Stimulated activated CD4-positive, alpha-beta T cell treated with anti-CD3 and anti-CD28 coated beads, Interleukin-2, amount 100 ng/mL, for 48 hours (primary cell): ENCODE data around the gene AP1S3.
"Not testable (repeated sequence)": the region's sequence is repeated elsewhere in the genome, so short reads cannot be mapped to it uniquely, and the experiment has no call there.

Experiments used
- DNase-seq, 2 donors: peaks; one replicate each; pipeline ENCODE4 v3.0.0-alpha.2; 2020

Gene AP1S3

DNA sequence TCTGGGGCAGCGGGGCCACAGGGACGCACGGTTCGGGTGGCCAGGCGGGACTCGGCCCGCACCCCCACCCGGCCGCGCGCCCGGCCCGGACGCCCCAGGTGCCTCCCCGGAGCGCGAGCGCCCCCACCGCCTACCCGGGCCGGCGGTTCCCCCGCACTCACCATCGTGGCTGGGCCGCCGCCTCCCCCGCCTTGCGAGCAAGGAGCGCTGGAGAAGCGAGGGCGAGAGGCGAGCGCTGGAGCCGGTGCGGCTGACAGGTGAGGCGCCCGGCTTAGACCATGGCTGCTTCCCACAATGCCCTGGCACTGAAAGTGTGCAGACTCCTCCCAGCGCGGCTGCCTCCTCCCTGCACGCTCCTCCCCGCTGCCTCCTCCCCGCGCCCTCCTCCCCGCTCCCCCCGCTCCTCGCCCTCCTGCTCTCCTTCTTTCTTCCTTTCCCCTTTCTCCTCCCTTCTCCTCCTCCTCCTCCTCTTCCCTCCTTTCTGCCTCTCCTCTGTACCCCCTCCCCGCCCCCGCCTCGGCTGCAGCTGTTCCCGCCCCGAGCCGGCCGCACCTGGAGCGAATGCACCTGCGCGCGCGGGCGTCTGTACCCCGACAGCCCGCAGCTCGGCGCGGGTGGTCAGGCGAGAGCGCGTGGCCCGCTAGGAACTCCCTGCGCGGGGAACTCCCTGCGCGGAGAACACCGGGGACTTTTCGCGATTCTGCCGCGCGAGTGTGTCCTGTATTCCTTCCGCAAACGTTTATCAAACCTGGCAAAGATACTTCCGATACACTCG lies at the start of gene AP1S3:
TSS of gene AP1S3 (minus strand) at position 296 of the 775 bp plus-strand sequence. CDS start at position 164, 132 bp downstream.
- peak; percentile 54 to 63 for DNase-seq

DNA sequence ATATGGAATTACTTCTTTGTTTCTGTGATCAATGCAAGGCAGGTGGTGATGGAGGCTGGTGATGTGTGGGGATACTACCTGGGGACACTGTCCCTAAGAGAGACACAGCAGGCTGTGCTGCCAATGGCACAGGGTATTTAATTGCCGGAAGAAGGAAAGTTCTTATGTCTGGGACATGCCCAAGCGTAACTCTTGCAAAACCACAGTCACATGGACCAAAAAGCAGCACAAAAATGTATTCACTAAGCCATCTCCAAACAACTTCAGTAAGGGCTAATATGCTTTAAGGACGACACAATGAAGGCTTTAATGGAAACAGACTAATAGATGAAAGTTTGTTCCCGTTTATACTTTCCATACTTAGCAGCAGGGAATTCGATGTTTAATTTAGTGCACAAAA lies 49.7 kb upstream of the AP1S3 start:
- DNase-seq = no peak

DNA sequence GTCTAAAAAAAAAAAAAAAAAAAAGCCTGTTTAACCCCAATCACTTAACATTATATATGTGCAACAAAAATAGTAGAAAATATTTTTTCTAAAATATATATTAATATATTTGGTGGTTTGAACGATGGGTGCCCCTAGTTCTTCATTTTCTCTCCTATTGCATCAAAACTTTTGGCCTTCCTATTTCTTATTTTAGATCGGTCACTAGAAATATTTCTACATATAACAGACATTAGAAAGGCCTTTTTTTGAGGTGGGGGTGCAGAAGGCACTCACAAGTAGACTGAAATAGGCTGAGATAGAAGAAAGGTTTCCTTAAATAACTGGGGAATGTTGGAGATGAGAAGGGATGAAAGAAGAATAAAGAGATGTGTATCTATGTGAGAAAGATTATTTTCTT lies 49.3 kb upstream of the AP1S3 start:
- no peak for DNase-seq

DNA sequence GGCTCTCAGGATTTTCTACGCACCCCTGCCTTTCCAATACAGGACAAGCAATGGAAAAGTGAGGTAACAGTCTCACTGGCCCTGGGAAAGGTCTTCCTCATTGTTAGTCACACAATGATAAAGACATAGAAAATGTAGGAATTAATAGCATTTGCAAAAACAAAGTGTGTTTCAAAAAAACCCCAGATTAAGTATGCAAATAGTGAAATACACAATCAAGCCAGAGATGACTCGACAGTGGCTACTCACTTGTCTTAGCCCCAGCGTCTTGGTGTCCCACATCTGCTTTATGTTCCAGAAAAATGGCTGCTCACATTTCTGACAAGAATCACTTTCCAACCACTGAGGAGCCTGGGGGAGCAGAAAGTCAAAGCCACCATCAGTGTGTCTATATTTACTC lies 47.0 kb upstream of the AP1S3 start:
- DNase-seq = no peak

DNA sequence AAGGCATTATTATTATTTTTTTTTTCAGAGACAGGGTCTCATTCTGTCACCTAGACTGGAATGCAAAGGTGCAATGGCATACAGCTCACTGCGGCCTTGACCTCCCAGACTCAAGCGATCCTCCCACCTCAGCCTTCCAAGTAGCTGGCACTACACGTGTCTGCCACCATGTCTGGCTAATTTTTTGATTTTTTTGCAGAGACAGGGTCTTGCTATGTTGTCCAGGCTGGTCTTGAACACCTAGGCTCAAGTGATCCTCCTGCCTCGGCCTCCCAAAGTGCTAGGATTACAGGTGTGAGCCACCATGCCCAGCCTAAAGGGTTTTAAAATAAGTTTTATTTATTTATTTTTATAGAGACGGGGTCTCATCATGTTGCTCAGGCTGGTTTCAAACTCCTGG lies 45.3 kb upstream of the AP1S3 start:
- no peak for DNase-seq

DNA sequence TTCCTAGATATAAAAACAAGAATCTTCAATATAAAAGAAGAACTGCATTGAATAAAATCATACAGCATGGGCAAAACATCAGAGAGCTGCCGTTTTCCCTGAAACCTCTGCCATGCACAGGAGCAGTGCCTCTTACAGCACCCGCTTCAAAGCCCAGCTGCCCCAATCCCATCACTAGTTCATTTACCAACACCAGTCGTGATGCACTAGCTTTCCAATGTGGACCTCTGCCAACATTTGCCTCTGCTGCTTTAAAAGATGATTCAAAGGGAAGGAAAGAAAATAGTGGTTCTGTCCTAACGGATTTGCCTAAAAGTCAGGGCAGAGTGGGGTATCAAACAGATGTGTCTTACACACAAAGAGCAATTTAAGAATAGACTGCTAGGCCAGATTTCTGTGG lies 43.4 kb upstream of the AP1S3 start:
- no peak for DNase-seq

DNA sequence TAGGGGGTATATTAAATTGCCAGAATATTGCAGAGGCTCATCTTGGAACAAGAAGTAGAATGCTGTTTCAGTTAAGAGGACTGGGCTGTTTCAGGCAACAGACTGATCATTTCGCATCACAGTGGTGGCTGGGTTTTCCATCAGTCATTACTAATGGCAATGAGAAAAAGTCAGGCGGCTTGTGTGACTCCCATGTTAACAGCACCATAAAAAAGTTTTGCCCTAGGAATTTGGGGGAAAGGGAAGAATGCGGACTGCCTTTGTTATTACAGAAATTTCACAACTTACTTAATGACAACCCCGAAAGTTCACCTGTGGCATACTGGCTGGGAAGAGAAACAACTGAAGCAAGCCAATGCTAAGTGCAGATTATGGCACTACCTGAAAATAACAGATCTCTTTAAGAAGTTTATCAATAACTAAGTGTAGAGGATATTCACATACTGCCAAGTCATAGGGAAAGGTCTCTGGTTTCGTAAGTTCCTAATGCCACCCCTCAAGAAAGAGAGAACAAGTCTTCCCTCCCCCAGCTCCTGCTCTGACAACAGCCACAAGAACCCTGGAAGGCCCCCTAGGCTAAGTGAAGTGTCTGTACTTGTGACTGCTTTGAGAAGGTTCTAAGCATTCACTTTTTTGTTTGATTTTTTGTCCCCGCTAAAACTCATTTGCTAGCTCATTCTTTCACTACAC lies 40.5 kb upstream of the AP1S3 start:
- DNase-seq = no peak

DNA sequence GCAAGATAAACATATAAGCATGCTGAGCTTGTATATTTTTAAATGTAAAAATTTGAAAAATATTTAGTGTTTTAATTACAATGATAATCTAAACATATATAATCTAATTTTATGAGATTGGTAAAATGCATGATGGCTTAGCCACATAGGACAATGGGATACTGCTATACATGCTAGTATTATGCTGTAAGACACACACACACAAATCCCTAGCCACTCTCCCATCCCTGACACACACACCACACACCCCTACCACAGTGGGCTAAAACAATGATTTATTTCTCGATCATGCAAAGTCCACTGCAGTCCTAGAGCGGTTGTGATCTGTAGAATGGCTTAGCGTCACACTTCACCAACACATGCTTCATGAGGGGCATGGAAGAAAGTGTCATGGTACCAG lies 36.3 kb upstream of the AP1S3 start:
- DNase-seq = no peak

DNA sequence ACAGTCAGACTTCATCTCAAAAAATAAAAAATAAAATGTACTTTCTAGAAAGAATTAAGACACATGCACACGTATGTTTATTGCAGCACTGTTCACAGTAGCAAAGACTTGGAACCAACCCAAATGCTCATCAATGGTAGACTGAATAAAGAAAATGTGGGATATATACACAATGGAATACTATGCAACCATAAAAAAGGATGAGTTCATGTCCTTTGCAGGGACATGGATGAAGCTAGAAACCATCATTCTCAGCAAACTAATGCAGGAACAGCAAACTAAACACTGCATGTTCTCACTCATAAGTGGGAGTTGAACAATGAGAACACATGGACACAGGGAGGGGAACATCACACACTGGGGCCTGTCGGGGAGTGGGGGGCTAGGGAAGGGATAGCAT lies 35.4 kb upstream of the AP1S3 start:
- not testable (repeated sequence) for DNase-seq

DNA sequence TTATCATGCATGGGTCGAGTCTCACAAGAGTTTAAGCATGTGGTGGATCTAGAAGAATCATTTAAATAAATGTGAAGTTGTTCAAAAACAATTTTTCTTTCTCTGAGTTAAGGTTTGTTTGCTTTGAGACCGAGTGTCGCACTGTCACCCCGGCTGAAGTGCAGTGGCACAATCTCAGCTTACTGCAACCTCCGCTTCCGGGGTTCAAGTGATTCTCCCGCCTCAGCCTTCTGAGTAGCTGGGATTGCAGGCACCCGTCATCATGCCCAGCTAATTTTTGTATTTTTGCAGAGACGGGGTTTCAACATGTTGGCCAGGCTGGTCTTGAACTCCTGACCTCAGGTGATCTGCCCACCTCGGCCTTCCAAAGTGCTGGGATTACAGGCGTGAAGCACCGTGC lies 34.3 kb upstream of the AP1S3 start:
- DNase-seq = not testable (repeated sequence)

DNA sequence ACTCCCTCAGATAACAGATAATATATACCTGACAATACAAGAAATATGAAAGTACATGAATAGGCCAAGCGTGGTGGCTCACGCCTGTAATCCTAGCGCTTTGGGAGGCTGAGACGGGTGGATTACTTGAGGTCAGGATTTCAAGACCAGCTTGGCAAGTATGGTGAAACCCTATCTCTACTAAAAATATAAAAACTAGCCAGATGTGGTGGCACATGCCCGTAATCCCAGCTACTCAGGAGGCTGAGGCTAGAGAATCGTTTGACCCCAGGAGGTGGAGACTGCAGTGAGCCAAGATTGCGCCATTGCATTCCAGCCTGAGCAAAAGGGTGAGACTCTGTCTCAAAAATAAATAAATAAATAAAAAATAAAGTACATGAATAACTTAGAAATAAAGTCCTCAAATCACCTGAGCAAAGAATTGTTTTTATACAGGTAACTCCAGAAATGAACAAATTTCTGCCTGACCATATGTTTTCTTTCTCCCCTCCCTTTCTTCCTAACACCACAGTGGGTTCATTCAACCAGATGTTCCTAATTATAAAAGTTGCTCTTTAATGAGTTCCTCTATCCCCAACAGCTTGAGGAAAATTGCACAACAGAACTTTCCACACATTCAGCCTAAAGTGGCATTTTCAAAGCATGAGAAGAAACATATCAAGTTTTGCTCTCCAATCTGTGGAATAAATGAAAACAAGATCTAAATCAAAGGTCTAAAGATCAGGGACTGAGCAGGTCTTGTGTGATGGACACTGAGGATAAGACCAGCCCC lies 33.6 kb upstream of the AP1S3 start:
- no peak for DNase-seq

DNA sequence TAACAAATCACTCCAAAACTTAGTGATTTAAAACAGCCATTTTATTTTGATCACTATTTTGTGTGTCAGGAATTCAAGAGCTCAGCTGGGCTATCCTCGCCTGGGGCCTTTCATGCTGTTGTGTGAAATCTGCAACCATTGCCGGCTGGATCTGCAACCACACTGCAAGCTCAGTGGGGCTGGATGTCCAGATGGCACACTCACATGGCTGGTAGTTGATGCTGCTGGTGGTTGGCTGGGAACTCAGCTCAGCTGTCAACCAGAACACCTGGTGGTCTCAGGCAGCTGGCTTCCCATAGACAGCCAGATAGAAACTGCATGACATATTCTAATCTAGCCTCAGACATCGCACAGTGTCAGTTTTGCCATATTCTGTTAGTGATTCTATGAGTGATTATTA lies 30.6 kb upstream of the AP1S3 start:
- DNase-seq = no peak

DNA sequence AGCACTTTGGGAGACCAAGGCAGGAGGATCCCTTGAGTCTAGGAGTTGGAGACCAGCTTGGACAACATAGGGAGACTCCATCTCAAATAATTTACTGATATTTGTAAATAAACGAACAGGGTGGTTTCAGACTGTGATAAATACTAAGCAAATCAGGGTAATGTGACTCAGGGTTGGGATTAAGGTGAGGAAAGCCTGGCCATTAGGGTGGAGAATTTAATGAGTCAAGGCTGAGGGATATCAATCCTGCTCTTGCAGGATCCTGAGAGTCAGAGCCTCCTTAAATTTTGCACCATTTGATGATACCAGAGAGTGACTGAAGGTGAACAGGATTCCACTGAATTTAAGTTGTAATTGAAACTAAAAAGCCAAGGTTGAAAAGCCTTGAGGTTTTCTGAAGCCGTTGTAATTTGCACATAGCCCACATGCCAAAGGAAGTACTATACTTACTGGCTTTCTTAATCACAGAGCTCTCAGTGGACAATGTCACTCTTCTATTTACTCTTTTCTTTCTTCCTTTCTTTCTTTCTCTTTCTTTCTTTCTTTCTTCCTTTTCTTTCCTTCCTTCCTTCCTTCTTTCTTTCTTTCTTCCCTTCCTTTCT lies 28.6 kb upstream of the AP1S3 start:
- DNase-seq = no peak

DNA sequence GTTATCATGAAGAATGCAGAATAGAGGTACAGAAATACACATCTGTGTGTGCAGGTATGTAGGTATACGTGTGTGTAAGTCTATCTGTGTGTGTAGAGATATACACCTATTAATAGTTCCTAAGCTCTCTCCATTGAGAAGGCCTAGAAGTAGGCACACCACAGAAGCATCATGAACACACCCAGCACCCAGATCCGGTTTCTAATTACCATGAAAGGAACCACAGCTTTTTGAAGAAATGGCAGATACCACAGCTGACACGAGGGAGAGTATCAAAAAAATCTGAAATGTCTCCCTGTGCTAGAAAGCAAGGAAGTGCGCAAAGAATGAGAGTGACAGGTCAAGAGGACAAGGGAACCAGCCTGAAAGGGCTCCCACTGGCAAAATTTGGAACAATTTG lies 27.7 kb upstream of the AP1S3 start:
- DNase-seq = no peak

DNA sequence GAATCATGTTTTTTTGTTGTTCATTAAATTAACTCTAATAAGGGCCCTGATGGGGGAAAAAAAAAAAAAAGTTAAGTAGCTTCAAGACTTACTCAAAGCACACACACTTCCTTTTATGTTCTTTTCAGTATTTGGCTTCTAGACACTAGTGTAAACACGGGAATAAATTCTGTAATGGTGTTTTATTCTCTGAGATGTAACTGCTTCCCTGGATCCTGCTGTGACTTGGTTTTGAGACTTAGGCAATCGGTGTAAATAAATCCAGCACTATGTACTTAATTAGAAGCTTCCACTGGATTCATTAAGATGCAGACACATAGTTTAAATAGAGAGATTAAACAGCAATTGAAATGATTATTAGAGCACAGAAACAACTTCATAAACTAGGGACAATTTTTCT lies 26.1 kb upstream of the AP1S3 start:
- no peak for DNase-seq

DNA sequence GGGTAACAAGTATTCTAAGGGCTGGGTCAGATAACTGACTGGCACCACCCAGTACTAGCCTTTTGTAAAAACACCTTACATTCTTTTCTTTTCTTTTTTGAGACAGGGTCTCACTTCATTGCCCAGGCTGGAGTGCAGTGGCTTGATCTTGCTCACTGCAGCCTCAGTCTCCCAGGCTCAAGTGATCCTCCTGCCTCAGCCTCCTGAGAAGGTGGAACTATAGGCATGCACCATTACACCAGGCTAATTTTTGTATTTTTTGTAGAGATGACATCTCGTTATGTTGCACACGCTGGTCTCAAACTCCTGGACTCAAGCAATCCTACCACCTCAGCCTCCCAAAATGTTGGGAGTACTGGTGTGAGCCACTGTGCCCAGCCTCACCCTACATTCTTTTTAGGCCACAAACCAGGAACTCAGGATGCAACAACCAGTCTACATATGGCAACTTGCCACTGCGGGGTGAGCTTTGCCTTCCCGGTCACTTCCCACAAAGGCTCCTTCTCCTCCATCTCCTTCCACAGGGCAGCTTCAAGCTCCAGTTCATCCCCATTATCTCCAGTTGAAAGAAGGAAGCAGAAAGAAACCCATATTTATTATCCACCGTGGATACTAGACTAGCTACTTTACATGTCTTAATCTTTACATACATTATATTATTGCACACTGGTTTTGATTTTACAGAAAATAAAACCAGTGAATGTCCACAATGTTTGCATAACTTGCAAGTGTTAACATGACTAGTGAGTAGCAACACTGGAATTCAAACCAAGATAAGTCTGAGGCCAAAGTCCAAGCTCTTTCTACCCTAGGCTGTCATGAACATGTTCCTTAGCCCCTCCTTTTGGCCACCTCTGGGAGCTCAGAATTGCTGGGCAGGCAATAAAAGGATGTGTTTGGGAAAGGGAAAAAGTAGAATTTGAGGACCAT lies 23.7 kb upstream of the AP1S3 start:
- DNase-seq = no peak

DNA sequence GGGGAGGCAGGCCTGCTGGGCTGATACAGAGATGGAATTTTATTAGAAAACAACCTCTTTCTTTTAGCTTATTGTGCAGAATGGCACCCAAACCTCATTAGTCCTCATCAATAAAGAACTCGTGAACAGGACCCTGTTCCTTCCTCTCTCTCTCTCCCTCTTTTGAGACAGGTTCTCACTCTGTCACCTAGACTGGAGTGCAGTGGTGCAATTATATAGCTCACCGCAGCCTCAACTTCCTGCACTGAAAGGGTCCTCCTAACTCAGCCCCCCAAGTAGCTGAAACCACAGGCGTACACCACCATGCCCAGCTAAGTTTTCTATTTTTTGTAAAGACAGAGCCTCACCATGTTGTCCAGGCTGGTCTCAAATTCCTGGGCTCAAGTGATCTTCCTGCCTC lies 21.7 kb upstream of the AP1S3 start:
- no peak for DNase-seq

DNA sequence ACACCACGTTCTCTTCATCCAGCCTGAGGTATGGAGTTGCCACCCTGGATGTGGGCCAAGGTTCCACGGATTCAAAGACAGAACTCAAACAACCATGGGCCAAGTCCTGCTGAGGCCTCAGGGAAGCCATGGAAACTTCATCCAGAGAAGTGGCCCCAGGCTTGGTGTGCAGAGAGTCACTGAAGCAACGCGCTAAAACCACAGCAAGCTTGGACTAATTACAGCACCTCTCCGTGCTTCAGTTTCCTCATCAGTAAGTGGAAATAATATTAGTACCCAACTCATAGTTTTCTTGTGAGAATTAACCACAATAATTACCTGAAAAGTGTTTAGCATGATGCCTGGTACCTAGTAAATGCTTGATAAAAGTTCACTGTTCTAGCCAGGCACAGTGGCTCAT lies 19.2 kb upstream of the AP1S3 start:
- no peak for DNase-seq

DNA sequence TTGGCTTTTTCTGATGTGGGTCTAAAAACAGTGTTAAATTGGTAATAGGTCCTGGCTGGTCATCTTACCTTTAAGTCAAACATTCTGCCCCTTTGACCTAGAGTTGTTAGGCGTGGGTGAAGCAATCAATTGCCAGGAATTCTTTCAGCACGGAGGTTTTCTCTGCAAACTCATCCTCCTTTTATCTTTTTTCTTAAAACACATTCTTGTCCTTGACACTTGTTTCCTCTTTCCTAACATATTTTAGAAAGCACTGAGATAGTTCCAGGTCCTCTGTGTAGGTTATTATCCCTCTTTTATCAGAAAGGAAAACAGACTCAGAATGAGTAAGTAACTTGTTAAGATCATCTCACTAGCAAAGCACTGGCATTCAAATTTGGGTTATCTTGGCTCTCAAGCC lies 18.6 kb upstream of the AP1S3 start:
- DNase-seq = no peak

DNA sequence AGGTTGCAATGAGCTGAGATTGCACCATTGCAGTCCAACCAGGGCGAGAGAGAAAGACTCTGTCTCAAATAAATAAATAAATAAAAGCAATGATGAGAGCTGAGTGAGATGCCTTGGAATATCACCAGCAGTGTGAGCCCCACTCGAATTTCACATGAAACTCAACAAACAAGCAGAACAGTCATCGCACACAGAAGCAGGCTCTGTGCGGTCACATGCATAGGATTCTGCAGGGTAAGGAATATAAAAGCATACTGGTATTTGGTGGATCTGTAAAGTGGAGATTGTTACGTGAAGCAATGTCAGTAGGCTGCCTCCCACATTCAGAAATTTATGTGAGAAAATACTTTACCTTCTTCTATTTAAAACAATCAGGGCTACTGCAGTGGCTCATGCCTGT lies 18.0 kb upstream of the AP1S3 start:
- DNase-seq = no peak

DNA sequence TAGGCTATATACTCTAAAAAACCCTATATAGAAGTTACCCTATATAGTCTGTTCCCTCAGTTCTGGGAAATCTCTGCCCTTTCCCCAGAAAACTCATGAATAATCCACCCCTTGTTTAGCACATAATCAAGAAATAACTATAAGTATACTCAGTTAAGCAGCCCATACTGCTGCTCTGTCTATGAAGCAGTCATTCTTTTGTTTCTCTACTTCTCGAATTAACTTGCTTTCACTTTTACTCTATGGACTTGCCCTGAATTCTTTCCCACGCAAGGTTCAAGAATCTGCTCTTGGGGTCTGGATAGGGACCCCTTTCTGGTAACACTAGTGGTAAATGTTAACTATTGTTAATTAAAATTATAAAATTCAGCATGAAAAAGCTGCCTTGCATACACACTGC lies 17.4 kb upstream of the AP1S3 start:
- no peak for DNase-seq

DNA sequence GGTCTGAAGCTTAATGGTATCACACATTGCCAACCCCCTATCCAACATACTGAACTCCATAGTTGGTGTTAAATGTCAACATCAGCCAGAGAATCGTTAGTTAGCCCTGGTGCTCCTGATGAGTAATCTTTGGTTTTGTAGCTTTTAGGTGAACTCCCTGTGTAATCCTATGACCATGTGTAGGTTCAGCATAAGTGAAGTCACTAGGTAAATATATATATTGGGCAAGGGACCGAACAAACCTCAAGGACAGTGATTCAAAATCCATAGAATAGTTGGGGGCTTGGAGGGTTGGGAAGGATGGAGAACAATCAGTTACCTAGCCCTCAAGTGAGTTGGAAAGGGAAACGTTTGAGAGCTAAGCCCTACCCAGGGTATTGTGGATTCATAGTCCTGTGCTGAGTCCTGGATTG lies 16.0 kb upstream of the AP1S3 start:
- DNase-seq = no peak
